GM19463 (cell line): Measurements from ENCODE around the gene HESX1.

Experiments used
- ATAC-seq: cut with Tn5 transposase; IDR thresholded peaks from one replicate; pipeline ENCODE4 v1.9.1; 2021; ENCODE audit warnings: mild to moderate bottlenecking, moderate library complexity; ENCODE audit not compliant: unreplicated experiment

The HESX1 gene

DNA sequence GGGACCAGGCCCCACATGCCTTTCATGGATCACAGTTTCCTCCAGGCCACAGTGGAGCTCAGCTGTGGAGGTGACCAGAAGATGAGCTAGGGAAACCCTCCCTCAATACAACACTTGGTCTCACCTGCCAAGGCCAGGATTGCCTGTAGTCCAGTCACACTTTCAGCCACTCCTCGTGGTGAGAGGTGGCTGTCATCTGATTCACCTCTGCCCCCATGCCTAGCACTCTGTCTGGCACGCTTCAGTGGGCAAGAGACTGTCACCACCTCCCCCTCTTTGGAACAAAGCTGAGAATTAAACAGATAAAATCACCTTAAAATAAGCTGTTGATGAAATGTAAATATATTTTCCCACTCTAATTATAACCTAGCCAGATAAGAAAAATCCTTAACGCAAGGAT, 30.7 kb downstream of the HESX1 start:
- ATAC-seq: no peak

DNA sequence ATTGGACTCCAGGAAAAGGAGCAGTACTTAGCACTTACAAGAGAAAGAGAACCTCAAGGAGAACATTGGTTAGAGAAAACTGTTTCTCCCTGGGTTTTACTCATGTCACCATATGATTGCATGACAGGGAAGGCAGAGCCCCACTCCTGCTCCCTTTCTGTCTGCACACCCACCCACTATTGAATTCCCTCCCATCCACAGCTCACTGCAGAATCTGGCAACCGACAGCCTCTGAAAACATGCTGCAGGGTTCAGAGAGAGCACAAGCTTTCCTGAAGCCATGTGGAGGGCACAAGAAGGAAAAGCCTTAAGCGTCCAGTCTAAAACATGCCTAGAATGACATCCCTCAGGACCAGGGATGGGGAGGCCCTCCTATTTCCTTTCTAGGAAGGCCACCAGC, 31.6 kb downstream of the HESX1 start:
- ATAC-seq: no peak

DNA sequence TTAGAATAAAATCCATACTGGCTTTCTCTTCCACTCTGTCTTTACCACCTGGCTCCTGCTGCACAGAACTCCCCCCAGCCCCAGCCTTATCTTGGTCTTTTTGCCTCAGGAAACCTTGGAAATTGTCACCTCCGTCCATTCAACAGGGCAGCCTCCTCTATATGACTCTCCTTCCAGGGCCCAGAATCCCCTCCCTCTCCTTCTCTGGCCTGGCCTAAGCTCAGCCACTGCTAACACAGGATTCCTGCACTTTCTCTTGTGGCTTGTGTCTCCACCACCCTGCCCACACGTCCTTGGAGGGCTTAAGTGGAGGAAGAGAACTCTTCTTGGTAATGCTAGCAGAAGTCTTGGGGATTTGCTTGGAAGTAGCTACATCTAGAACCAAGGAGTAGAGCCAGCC, 33.1 kb downstream of the HESX1 start:
- no peak for ATAC-seq

DNA sequence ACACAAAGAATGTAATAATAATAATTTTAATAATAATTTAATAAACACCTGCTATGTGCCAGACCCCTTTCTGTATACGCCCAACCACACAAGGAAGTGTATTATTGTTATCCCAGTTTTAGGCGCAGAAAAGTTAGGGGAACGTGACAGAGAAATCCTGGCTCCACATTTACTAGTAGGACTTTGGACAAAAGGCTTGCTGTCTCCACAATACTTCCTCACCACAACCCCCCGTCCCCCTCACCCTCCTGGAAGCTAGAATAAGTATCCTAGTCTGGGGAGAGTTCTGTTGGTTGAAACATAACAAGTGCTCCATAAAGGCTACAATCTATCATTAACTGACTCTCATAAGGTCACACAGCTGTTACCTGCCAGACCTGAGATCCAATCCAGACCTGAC, 34.1 kb downstream of the HESX1 start:
- no peak for ATAC-seq

DNA sequence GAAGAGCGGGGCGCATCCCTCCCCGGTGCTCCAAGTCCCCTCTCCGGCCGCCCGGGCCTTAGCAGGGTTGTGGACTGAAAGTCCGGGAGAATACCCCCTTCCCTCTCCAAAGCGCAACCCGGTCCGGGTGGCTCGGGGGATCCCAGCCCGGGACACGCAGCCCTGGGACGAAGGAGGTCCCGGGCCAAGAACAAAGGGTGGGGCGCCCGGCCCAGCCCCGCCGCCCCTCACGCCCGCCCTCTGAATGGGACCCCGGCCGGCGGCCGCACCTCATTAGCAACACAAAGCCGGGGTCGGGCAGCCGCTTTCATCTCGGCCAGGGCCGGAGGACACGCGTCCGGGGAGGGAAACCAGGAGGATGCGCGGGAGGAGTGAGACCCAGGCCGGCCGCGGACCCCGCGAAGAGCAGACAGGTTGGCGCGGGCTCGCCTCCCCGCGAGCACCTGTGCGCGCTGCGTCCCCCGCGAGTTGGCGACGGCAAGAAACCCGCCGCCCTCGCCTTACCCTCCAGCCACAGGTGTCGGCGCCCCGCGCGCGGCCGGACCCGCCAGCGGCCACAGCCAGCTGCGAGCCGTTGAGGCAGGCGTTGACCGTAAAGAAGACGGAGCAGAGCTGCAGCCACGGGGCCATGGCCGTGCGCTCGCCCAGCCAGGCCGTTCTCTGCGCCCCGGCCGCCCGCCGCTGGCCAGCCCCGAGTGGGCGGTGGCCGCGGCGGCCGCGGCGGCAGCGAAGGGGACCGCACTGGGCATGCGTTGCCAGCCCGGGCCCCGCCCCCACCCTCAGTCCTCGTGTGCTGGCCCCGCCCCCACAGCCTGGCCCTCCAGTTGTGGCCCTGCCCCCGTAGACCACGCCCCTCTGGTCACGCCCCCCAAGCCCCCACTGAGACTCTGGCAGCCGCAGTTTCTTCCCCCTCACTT, 34.9 kb downstream of the HESX1 start, which contains the start of gene IL17RD:
TSS of gene IL17RD (minus strand) at position 697 of the 917 bp plus-strand sequence. CDS start at position 630, 67 bp downstream.
- peak; percentile 55 for ATAC-seq

DNA sequence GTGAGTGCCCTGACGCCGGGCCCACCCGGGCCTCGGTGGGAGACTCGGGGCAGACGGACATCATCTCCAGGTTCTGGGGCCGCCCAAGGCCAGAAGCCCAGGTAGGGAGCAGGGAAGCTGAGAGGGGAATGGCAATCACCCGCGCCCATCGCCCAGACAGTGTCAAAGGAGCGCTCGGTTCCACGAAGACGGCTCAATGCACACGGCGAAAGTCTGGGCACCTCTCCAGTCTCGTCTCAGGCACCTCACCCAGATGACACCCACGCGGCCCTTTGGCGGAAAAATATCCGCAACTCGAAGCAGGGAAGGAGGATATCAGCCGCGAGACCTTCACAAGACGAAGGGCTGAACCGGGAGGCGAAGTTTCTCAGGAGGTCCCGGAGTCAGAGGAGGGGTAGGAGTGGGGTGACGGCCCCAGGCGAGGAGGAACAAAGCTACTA, 35.5 kb downstream of the HESX1 start:
- ATAC-seq: no peak

DNA sequence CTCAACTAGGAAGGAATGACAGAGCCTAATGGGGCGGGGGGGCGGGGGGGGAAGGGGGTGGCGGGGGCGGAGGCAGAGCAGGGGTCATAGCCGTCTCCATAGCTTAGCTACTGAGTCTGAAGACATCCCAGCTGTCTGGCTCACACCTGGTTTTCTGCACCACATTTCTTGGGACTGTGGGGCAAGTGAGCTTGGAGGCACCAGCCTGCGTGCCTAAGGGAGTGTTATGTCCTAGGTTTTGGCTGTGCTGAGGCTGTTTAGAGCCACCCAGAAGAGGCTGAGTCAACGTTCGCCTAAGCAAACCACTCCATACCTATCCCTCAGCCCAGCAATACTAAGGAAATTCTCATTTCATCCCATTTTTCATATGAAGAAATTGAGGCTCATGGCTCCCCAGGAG, 36.0 kb downstream of the HESX1 start:
- no peak for ATAC-seq

DNA sequence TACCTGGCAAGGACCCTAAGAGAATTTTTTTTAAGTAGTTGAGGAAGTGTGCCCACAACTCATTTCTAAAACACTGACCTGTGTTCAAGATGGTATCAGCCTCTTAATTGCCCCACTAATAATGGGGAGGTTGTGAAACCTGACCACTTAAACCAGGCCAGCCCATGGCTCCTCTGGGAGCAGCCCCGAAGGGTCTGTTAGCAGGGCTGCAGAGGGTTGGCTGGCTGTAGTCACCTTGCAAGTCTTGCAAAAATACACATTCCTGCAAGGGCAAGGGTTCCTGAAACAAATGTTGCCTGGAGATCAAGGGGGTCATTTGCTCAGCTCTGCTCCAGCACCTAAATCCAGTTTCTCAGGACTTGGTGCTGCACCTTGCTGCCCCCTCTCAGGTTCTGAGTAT, 37.9 kb downstream of the HESX1 start:
- no peak for ATAC-seq

DNA sequence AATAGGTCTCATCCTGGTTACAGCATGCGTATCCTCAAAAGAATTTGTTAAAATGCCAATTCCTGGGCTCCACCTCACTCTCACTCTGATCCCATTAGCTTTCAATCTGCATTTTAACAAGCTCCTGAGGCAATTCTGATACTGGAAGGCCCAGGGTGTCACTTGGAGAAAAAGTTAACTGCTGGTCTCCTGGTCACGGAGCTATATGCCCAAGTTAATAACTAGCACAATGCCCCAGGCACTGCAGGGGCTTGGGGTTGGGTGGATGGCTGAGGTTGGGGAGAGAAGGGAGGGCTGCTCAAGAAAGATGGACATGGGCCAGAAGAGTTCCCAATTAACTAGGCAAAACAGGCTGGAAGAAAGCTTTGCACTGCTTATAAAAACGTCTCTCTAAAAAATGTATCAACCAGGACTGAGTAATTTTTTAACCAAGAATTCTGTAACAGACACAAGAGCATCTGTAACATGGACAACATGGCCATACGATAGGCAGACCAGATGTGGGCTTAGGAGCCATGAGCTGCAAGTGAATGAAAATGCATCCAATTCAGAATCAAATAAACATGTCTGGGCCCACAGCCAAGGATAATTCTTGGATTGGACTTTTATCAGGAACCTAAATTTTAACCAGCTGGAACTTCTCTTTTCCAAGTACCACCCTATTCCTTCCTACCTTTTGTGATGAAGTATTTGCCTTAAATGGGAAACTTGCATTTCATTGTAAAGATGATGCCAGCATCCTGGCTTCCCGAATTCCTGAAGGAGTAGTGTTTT, 38.8 kb downstream of the HESX1 start:
- ATAC-seq: no peak

DNA sequence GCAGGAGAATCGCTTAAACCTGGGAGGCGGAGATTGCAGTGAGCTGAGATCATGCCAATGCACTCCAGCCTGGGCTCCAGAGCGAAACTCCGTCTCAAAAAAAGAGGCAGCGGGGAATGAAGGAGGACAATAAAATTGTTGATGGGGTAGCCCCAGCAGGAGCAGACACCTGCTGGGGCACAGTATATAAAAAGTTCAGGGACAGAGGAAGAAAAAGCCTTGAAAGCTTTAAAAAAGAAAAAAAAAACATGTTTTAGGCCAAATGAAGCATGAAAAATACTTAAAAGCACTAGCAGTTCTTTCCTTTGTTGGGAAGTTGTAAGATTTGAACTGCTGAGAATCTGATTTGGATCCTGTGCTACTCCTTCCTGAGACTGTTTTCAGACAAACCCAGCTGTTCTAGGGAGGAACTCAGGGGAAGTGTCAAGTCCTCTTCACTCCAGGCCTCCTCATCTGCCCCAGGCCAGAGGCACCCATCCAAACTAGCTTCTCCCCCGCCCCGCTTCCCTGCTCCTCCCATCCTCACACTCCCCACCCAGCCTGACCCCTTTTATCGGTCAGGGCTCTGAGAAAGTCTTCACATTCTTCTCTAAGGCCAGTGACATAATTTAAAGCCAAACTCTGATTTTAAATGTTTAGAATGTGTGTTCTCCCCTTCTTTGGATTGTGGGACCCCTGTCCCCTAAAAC, 39.6 kb downstream of the HESX1 start:
- no peak for ATAC-seq

DNA sequence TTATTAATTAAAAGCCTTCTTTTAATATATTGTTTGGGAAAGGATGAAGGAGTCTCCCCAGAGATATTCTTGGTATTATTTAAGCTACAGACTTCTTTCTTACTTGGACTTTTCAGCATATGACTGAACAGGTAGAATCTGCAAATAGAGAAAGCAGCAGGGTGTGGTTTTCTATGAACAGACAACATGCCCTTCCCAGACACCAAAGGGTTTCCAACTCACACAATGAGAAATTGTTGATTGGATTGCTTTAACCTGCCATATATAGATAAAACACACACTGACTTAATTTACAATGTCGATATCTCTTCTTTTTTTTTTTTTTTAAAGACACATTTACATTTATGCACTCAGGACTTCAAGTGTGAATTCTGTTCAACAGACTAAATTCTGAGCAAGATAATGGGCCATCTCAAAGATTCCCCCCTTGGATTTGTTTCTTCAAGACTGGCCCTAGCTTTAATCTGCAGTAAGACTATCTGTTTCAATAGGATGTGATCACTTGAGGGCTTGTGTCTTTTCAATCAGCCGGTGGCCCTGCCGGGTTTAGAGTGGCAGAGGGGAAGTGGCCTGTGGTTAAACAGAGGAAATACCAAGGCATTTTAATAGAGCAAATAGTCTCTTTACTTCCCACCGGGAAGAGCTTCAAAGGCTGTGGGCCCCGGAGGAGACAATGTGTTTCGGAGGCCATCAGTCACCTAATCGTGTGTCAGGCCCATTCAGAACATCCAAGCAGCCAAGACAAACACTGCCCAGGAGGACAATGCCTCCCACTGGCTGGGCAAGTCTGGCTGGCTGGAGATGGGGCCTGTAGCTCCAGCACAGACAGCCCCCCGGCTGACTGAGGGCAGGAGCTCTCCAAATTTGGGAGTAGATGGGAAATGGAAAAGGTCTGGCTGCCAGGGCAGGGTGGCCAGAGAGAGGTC, 40.7 kb downstream of the HESX1 start:
- no peak for ATAC-seq

DNA sequence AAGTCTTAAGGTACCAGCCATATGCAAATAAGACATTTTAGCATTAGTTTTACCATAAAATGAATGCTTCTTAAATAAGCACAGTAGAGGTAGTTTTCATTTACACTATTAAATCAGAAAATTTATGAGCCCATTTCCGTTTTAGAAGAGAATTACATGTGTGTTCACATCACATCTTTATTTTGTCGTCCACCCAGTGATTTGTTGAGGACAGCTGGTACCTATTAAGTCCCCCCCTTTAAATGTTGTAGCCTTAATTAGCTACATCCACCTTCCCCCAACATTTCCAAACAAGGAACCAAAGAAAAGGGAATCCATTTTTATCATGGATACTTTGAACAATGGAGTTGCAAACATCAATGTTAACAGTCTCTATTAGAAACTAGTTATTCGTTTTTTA, 41.5 kb downstream of the HESX1 start:
- ATAC-seq: no peak

DNA sequence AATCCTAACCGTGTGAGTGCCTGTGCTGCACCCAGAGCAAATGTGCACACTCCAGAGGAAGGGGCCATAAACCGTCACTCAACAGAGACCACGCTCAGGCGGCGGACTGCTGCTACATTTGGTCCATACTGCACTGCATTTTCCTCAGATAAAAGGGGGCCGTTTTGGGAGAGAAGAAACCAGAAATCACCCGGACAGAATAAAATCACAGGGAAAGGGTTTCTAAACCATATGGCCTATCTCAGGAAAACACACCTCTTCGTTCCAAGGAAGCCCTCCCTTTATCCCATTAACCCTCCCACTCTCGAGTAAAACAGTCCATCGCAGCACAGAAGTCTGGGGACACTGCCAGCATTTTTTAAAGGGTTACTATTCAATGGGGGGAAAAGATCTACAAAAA, 42.2 kb downstream of the HESX1 start:
- ATAC-seq: no peak

DNA sequence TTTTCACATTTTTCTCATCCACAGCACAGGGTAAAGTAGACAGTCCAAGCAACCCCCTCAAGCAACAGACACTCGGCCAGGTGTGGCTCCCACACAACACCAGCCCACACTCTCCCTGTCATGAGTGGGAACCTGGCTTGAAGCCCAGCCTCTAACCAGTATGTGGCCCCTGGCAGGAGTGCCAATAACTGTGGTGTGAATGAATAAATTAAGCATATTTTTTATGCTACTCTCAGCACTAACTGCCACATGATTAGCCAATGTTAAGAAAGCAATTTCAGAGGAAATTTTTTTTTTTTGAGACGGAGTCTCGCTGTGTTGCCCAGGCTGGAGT, 44.5 kb downstream of the HESX1 start:
- ATAC-seq: no peak

DNA sequence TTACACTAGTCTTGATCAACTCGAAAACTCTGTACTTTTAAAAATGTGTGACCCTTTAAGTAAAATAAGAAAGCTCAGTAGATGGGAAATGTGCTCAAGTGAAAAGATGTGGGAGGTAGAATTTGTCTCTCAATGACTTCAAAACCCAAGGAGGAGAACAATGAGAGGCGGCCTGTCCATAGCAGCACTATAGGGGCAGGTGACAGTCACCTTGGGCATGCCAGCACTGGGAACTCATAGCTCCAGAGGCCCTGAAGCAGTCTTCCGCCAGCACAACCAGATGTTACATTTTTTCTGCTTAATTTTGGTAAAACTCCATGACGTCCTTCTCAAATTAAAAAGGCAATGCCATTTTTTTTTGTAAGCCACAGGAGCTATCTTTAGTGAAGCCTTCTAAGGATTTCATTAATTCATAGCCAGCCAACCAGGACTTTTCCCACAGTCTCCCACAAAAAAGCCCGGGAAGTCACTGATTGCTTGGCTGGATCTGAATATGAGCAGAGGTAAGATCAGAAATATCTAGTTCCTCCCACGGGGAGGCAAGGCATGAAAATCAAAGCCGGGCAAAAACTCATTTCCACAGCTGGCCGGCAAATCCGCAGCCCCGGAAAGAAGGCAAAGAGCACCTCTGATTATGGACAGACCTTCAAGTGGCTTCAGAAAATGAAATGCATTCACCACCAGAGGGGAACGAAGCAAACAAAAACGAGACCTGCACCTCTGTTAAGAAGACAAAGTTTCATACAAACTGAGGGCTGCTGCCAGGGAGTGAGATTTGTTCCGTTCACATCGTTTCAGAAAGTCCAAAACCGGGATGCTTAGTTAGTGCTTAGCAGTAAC, 45.1 kb downstream of the HESX1 start:
- ATAC-seq: no peak

DNA sequence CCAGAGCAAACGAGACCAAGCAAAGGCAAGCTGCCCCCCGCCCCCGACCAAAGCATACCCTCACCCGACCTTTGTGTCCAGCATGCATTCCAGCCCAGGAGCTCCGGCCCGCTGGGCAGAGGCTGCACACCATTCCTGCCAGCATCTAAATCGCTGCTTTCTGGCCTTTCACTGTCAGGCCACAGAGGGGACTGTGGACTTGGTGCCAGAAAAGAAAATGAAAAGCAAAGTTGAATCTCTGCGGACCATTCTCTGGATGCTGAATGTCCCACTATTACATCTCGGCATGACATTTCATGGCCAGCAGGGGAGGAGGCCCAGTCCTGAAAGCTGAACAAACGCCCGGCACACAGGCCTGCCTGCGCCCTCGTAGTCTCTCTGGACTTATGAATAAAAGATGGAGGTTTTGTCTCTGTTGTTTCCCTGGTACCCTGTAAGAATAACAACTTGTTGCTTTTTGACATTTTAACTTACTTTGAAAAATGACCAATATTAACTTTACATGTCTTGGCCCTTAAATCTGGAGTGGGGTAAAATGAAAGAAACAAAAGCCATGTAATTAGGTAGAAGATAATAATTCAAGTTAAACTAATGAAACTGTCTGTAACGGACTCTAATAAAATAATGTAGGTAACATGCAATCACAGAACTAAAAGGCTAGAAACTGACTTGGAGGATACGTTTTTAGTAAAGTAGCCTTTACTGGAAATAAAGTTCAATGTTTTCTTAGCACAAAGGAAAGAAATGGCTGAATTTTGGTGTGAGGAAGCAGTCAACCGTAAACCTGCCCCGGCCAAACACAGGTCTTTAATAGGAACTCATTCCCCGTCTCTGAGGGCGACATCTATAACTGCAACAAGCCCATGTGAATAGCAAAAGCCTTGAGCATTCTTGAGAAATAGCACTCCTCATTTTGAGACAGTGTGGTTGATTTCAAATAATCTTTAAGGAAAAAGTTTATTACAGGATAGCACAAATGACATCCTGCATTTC, 47.3 kb downstream of the HESX1 start:
- no peak for ATAC-seq

DNA sequence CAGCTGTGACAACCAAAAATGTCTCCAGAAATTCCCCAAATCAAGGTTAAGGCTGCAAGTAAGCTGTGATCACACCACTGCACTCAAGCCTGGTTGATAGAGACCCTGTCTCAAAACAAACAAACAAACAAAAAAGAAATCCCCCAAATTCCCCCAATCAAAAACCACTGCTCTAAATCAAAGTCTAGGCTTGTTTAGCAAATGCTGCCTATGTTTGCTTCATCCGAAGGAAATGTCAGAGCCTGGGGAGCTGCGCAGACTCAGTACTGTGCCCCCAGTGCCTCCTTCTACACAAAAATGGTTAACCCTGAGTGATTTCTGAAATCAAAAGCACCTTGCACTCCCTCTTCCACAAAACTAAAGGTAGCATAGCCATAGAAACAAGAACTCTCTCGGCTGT, 48.0 kb downstream of the HESX1 start:
- no peak for ATAC-seq

DNA sequence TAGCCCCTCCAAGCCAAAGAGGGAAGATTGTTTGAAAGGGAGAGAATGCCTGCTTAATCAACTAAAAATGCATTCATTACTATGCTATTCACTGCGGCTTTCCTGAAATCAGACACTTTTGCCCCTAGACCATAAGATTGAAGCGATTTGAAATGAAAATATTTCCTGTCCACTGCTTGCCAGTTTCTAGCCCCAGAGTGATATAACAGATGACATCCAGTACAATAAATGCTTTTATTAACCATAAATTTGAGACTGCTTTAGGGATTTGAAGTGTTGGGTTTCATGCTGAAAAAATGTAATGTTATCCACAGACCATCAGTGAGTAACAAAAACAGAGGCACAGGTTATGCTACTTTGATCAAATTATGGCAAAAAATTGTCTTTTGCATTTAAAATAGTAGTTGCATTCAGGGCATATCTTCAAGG, 48.7 kb downstream of the HESX1 start:
- ATAC-seq: no peak
